Tracheal epithelial cell (primary cell): ENCODE results near the gene OR8B12. TPM values are rescaled to one million over a fixed set of nuclear protein-coding genes. Genes with fewer than 3 reads are reported as not detected.

Source experiments
- total RNA-seq: library from RNA; depleted of rRNA; stranded (reverse); fragments of >200 nt; gene quantifications from 2 replicates; pipeline ENCODE4 v1.2.1, GENCODE V29; 2014

Gene OR8B12, protein sequence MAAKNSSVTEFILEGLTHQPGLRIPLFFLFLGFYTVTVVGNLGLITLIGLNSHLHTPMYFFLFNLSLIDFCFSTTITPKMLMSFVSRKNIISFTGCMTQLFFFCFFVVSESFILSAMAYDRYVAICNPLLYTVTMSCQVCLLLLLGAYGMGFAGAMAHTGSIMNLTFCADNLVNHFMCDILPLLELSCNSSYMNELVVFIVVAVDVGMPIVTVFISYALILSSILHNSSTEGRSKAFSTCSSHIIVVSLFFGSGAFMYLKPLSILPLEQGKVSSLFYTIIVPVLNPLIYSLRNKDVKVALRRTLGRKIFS
- not detected in 2 replicates for total RNA-seq

DNA sequence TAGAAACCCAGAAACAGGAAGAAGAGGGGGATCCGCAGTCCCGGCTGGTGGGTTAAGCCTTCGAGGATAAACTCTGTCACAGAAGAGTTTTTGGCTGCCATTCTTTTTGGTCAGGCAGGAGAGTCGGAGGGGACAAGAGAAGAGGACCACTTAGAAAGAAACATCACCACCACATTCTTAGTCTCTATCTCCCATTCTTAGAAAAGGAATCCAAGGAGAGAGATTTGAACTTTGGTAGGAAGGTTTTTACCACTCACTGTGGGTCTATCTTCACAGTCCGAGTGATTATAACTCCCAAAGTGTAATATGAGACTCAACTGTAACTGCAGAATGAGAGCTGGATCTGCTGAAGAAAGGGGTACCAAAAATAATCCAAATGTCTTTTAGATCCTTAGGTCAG, at the start of gene OR8B12:
Gene OR8B12 (minus strand): TSS at position 101 of the 400 bp plus-strand sequence. CDS start 0 bp downstream, at position 101.

DNA sequence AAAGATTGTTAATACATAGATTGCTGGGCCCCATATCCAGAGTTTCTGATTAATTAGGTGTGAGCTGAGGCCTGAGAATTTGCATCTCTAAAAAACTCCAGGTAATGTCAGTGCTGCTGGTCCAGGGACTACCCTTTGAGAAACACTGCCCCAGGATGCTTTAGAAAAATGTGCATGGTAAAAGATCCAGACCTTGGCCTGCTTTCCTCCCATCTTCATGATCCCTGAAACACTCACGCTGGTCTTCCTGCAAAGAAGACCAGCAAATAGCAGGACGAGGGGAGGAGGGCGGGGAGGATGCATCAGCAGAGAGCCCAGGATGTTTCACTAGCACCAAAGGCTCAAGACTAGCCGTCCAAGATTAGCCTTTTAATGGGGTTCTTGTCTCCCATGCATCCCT, 26.2 kb upstream of the OR8B12 start, which contains the start of gene OR8A1:
Gene OR8A1 (plus strand): TSS at position 301 of the 400 bp plus-strand sequence. CDS start 123 bp downstream, outside the sequence.

Other genes starting within 250 kb of the OR8B12 start
- gene OR8D1, start 229.7 kb downstream of the OR8B12 start, total RNA-seq: not detected in 2 replicates
- gene OR8D2, start 223.5 kb downstream of the OR8B12 start, total RNA-seq: not detected in 2 replicates
- gene OR8B2, start 159.2 kb downstream of the OR8B12 start, total RNA-seq: not detected in 2 replicates
- gene OR8B3, start 144.6 kb downstream of the OR8B12 start, total RNA-seq: not detected in 2 replicates
- not detected in 2 replicates for gene OR8B4, start 118.8 kb downstream of the OR8B12 start, total RNA-seq
- not detected in 2 replicates for gene OR8B8, start 98.0 kb downstream of the OR8B12 start, total RNA-seq
- not detected in 2 replicates for gene OR8A1, start 26.3 kb upstream of the OR8B12 start, total RNA-seq
- gene PANX3, start 67.8 kb upstream of the OR8B12 start, total RNA-seq: not detected in 2 replicates
- 21.2 and 34.7 TPM in 2 replicates for gene TBRG1, start 79.2 kb upstream of the OR8B12 start, total RNA-seq
- 12.8 and 16.9 TPM in 2 replicates for gene SIAE, start 130.1 kb upstream of the OR8B12 start, total RNA-seq
- 2.1 and 8.7 TPM in 2 replicates for gene SPA17, start 130.2 kb upstream of the OR8B12 start, total RNA-seq
- gene NRGN, start 196.3 kb upstream of the OR8B12 start, total RNA-seq: not detected in 2 replicates
- gene VSIG2, start 208.6 kb upstream of the OR8B12 start, total RNA-seq: 1.7 TPM in 1 of 2 replicates, not detected in the other
- gene ESAM, start 218.6 kb upstream of the OR8B12 start, total RNA-seq: under 0.01 TPM in 1 of 2 replicates, not detected in the other